Tibial nerve (tissue), 4 donors: ENCODE results near the gene CNTNAP3B.
"Not testable (repeated sequence)": the region's sequence is repeated elsewhere in the genome, so short reads cannot be mapped to it uniquely, and the experiment has no call there.

Experiments
- CTCF ChIP-seq, 5 experiments: fragments of 200-600 bp in 3 of 5; fragments of 450-650 bp in 2 of 5; sonication (generic) in 3 of 5; IDR thresholded peaks; one replicate each; pipeline ENCODE4 v1.5.1; 2016 to 2019; ENCODE audit warnings: antibody characterized with exemption in 5 of 5, mild to moderate bottlenecking in 3 of 5, moderate library complexity in 2 of 5
- EP300 ChIP-seq, 2 donors: sonication (generic); formaldehyde crosslinking; IDR thresholded peaks; one replicate each; pipeline ENCODE4 v1.6.1; 2017; ENCODE audit warnings: antibody characterized with exemption in 2 of 2, mild to moderate bottlenecking in 1 of 2
- POLR2A ChIP-seq, 2 donors: fragments of 450-650 bp; IDR thresholded peaks; one replicate each; pipeline ENCODE4 v1.6.1; 2017; ENCODE audit warnings: antibody characterized with exemption in 2 of 2, mild to moderate bottlenecking in 2 of 2, moderate library complexity in 2 of 2

GRCh38 chr9:41953007-41953406 is 176.2 kb downstream of the CNTNAP3B start:
- TF ChIP-seq POLR2A, CTCF, EP300 (IDR thresholded peaks at IDR 0.05): not testable (repeated sequence)
